PC-3 (cell line): Measurements from ENCODE around the gene LRPAP1. TPM values are rescaled to one million over a fixed set of nuclear protein-coding genes. Genes with fewer than 3 reads are reported as not detected.
"Not testable (repeated sequence)": the region's sequence is repeated elsewhere in the genome, so short reads cannot be mapped to it uniquely, and the experiment has no call there.

Experiments
- ATAC-seq: fragments of 200-7000 bp; cut with Tn5 transposase; 2 replicates; pipeline ENCODE4 v1.9.1; 2020; ENCODE audit warnings: mild to moderate bottlenecking, moderate library complexity
- BruUV-seq: library from RNA; stranded (reverse); fragments of 400-500 nt; replicated peaks from 2 replicates; lab custom pipeline; 2021; lab: Mats Ljungman, UMichigan
- CTCF ChIA-PET: fragments of 300-600 bp; sonication (Branson Sonifier 250); formaldehyde crosslinking; loops from one replicate; lab custom pipeline; 2022; ENCODE audit warnings: antibody characterized with exemption; lab: Charles Lee
- POLR2A ChIA-PET: fragments of 300-600 bp; sonication (Branson Sonifier 250); formaldehyde crosslinking; loops from one replicate; lab custom pipeline; 2022; ENCODE audit warnings: antibody characterized with exemption; ENCODE audit not compliant: unreplicated experiment; lab: Charles Lee
- DNase-seq: peaks from one replicate; pipeline ENCODE4 v3.0.0-alpha.2; 2015
- H2AFZ ChIP-seq: fragments of 300-600 bp; sonication (generic); 2 replicates; pipeline ENCODE4 v1.6.0; 2016; ENCODE audit warnings: antibody characterized with exemption, low read length
- H3F3A ChIP-seq: fragments of 300-600 bp; sonication (generic); one replicate; pipeline ENCODE4 v1.6.0; 2017; ENCODE audit warnings: antibody characterized with exemption, low read length, control low read depth, mild to moderate bottlenecking; ENCODE audit not compliant: unreplicated experiment
- H3K27ac ChIP-seq: fragments of 300-600 bp; sonication (generic); 2 replicates; pipeline ENCODE4 v1.5.1; 2016; ENCODE audit warnings: mild to moderate bottlenecking, low read length
- H3K27me3 ChIP-seq: fragments of 300-600 bp; sonication (generic); 2 replicates; pipeline ENCODE4 v1.6.1; 2016; ENCODE audit warnings: low read length, mixed read lengths
- H3K36me3 ChIP-seq: fragments of 300-600 bp; sonication (generic); 2 replicates; pipeline ENCODE4 v1.6.1; 2016; ENCODE audit warnings: low read depth, mixed run types, low read length, mixed read lengths
- H3K4me1 ChIP-seq: fragments of 300-600 bp; sonication (generic); 2 replicates; pipeline ENCODE4 v1.5.1; 2016; ENCODE audit warnings: low read length; ENCODE audit not compliant: insufficient read depth
- H3K4me2 ChIP-seq: fragments of 300-600 bp; sonication (generic); 2 replicates; pipeline ENCODE4 v1.6.0; 2016; ENCODE audit warnings: low read length
- H3K4me3 ChIP-seq: fragments of 300-600 bp; sonication (generic); 2 replicates; pipeline ENCODE4 v1.5.1; 2016; ENCODE audit warnings: mild to moderate bottlenecking, low read length, mixed read lengths
- H3K79me2 ChIP-seq: fragments of 300-600 bp; sonication (generic); 2 replicates; pipeline ENCODE4 v1.6.1; 2017; ENCODE audit warnings: low read length, mixed read lengths
- H3K9ac ChIP-seq: fragments of 300-600 bp; sonication (generic); 2 replicates; pipeline ENCODE4 v1.6.0; 2016; ENCODE audit warnings: mild to moderate bottlenecking, low read length
- H3K9me2 ChIP-seq: fragments of 300-600 bp; sonication (generic); replicated peaks from 2 replicates; pipeline ENCODE4 v1.6.1; 2016; ENCODE audit warnings: mixed run types, low read length, mixed read lengths
- H3K9me3 ChIP-seq: fragments of 300-600 bp; sonication (generic); 2 replicates; pipeline ENCODE4 v1.6.1; 2016; ENCODE audit warnings: low read length, mixed read lengths
- H4K20me1 ChIP-seq: fragments of 300-600 bp; sonication (generic); 2 replicates; pipeline ENCODE4 v1.6.1; 2016; ENCODE audit warnings: low read length, mixed read lengths
- intact Hi-C: fragments of 100-400 bp; cut with micrococcal nuclease; formaldehyde crosslinking; loops from 2 replicates; pipeline ENCODE4 v1.9.0; 2023
- total RNA-seq: library from RNA; depleted of rRNA; stranded (reverse); fragments of >200 nt; gene quantifications from 2 replicates; pipeline ENCODE4 v1.2.3, GENCODE V29; 2014

The LRPAP1 gene
- total RNA-seq, 1 experiment from 2014 or later: 133 TPM

GRCh38 chr4:3550792-3551325 lies 18.6 kb upstream of the LRPAP1 start:
- intact Hi-C loops, H4K20me1 ChIP-seq, H3F3A ChIP-seq, H3K36me3 ChIP-seq, BruUV-seq, H3K4me1 ChIP-seq, ATAC-seq, DNase-seq, H3K9me2 ChIP-seq, H2AFZ ChIP-seq, CTCF ChIA-PET, H3K27me3 ChIP-seq, POLR2A ChIA-PET, H3K27ac ChIP-seq, H3K4me2 ChIP-seq, H3K9me3 ChIP-seq, H3K79me2 ChIP-seq, H3K9ac ChIP-seq, H3K4me3 ChIP-seq: not testable (repeated sequence)

GRCh38 chr4:3550041-3550440 lies 17.8 kb upstream of the LRPAP1 start:
- ATAC-seq, H3K27me3 ChIP-seq, H3K27ac ChIP-seq, H2AFZ ChIP-seq, H3K36me3 ChIP-seq, H3K9me2 ChIP-seq, CTCF ChIA-PET, DNase-seq, H3F3A ChIP-seq, H3K4me2 ChIP-seq, H3K9me3 ChIP-seq, H3K4me1 ChIP-seq, intact Hi-C loops, H4K20me1 ChIP-seq, POLR2A ChIA-PET, H3K4me3 ChIP-seq, BruUV-seq, H3K9ac ChIP-seq, H3K79me2 ChIP-seq: not testable (repeated sequence)

GRCh38 chr4:3549694-3550001 lies 17.4 kb upstream of the LRPAP1 start:
- DNase-seq, H3F3A ChIP-seq, BruUV-seq, ATAC-seq, intact Hi-C loops, H3K79me2 ChIP-seq, H3K36me3 ChIP-seq, H3K27ac ChIP-seq, H3K27me3 ChIP-seq, H3K4me1 ChIP-seq, H4K20me1 ChIP-seq, H3K9ac ChIP-seq, H3K4me2 ChIP-seq, H2AFZ ChIP-seq, CTCF ChIA-PET, H3K9me2 ChIP-seq, H3K9me3 ChIP-seq, POLR2A ChIA-PET, H3K4me3 ChIP-seq: not testable (repeated sequence)

- H3K9me3 ChIP-seq, H3K9me2 ChIP-seq, H3F3A ChIP-seq, H3K9ac ChIP-seq, ATAC-seq, H3K27ac ChIP-seq, H3K79me2 ChIP-seq, H3K4me1 ChIP-seq, CTCF ChIA-PET, H3K36me3 ChIP-seq, H3K4me2 ChIP-seq, H3K27me3 ChIP-seq, POLR2A ChIA-PET, intact Hi-C loops, H4K20me1 ChIP-seq, H2AFZ ChIP-seq, H3K4me3 ChIP-seq, DNase-seq, BruUV-seq: not testable (repeated sequence)
These were observed 16.9 kb upstream of the LRPAP1 start for GRCh38 chr4:3548991-3549693.

GRCh38 chr4:3546721-3547120 lies 14.5 kb upstream of the LRPAP1 start:
- H3K9me2 ChIP-seq, H3K4me1 ChIP-seq, POLR2A ChIA-PET, ATAC-seq, H3K9ac ChIP-seq, H2AFZ ChIP-seq, CTCF ChIA-PET, H3K4me3 ChIP-seq, H3K36me3 ChIP-seq, H4K20me1 ChIP-seq, H3K27me3 ChIP-seq, intact Hi-C loops, H3K9me3 ChIP-seq, H3F3A ChIP-seq, H3K79me2 ChIP-seq, DNase-seq, H3K4me2 ChIP-seq, H3K27ac ChIP-seq, BruUV-seq: not testable (repeated sequence)

- H3F3A ChIP-seq, BruUV-seq, H3K79me2 ChIP-seq, H2AFZ ChIP-seq, DNase-seq, POLR2A ChIA-PET, H3K36me3 ChIP-seq, H3K27me3 ChIP-seq, CTCF ChIA-PET, H3K4me1 ChIP-seq, intact Hi-C loops, H3K4me2 ChIP-seq, H3K27ac ChIP-seq, ATAC-seq, H3K9me2 ChIP-seq, H3K4me3 ChIP-seq, H3K9ac ChIP-seq, H4K20me1 ChIP-seq, H3K9me3 ChIP-seq: not testable (repeated sequence)
These were observed 13.1 kb upstream of the LRPAP1 start for GRCh38 chr4:3545351-3545750.
